ENCODE measurements around the gene OBP2B.
"Not testable (repeated sequence)": the region's sequence is repeated elsewhere in the genome, so short reads cannot be mapped to it uniquely, and the experiment has no call there.

Gene OBP2B

GRCh38 chr9:133180953-133181352 is 28.1 kb downstream of the OBP2B start:
- Histone ChIP-seq H3K27me3 (ENCODE audit: control insufficient read depth, insufficient read depth, low read length) (peaks cover 11% of the 10 kb centered on the region), H3K9me3 (ENCODE audit: control insufficient read depth, insufficient read depth, low read depth, low read length) (no peaks in the 10 kb centered on the region), H3K27ac (ENCODE audit: low read depth, low read length) (no peak overlapping the region), H3K4me1 (ENCODE audit: control insufficient read depth, insufficient read depth, low read length) (no peaks in the 10 kb centered on the region), H3K4me3 (ENCODE audit: low read depth, low read length) (no peak overlapping the region), H3K9ac (ENCODE audit: low read length) (no peak overlapping the region), H3K36me3 (ENCODE audit: control insufficient read depth, insufficient read depth, low read length) (no peaks in the 10 kb centered on the region)

- Histone ChIP-seq H3K27me3 (ENCODE audit: control insufficient read depth, insufficient read depth, low read length) (peaks cover 12% of the 10 kb centered on the region), H3K9ac (ENCODE audit: low read length) (no peak overlapping the region), H3K4me1 (ENCODE audit: control insufficient read depth, insufficient read depth, low read length) (peaks cover 10% of the 10 kb centered on the region; the same call in 1 of the 2 replicates)
These were observed 36.0 kb downstream of the OBP2B start for GRCh38 chr9:133173056-133173455.

GRCh38 chr9:133171161-133171961 is 37.7 kb downstream of the OBP2B start:
- Histone ChIP-seq H3K4me3 (ENCODE audit: low read depth, low read length) (no peak overlapping the region), H3K4me1 (ENCODE audit: control insufficient read depth, insufficient read depth, low read length) (peaks cover 12% of the 10 kb centered on the region; the same call in 1 of the 2 replicates), H3K27ac (ENCODE audit: low read depth, low read length) (no peak overlapping the region), H3K9me3 (ENCODE audit: control insufficient read depth, insufficient read depth, low read depth, low read length) (no peaks in the 10 kb centered on the region), H3K9ac (ENCODE audit: low read length) (no peak overlapping the region), H3K36me3 (ENCODE audit: control insufficient read depth, insufficient read depth, low read length) (no peaks in the 10 kb centered on the region), H3K27me3 (ENCODE audit: control insufficient read depth, insufficient read depth, low read length) (peaks cover 8% of the 10 kb centered on the region)

More at GRCh38 chr9:133173056-133173455, 36.0 kb downstream of the OBP2B start:
- H3K4me3 ChIP-seq (ENCODE audit: low read depth, low read length), result no peak overlapping the region
- H3K36me3 ChIP-seq (ENCODE audit: control insufficient read depth, insufficient read depth, low read length), result no peaks in the 10 kb centered on the region
- H3K27ac ChIP-seq (ENCODE audit: low read depth, low read length), result no peak overlapping the region
- H3K9me3 ChIP-seq (ENCODE audit: control insufficient read depth, insufficient read depth, low read depth, low read length), result no peaks in the 10 kb centered on the region

GRCh38 chr9:133170716-133171115 is 38.3 kb downstream of the OBP2B start:
- Histone ChIP-seq H3K27ac (ENCODE audit: low read depth, low read length) (no peak overlapping the region), H3K9me3 (ENCODE audit: control insufficient read depth, insufficient read depth, low read depth, low read length) (no peaks in the 10 kb centered on the region), H3K4me3 (ENCODE audit: low read depth, low read length) (no peak overlapping the region), H3K36me3 (ENCODE audit: control insufficient read depth, insufficient read depth, low read length) (no peaks in the 10 kb centered on the region), H3K4me1 (ENCODE audit: control insufficient read depth, insufficient read depth, low read length) (peaks cover 12% of the 10 kb centered on the region; the same call in 1 of the 2 replicates), H3K9ac (ENCODE audit: low read length) (no peak overlapping the region), H3K27me3 (ENCODE audit: control insufficient read depth, insufficient read depth, low read length) (peaks cover 6% of the 10 kb centered on the region; the same call in 1 of the 2 replicates)

- not testable (repeated sequence) for H3K9ac ChIP-seq (ENCODE audit: low read length); H3K4me3 ChIP-seq (ENCODE audit: low read depth, low read length); H3K9me3 ChIP-seq (ENCODE audit: control insufficient read depth, insufficient read depth, low read depth, low read length); H3K27ac ChIP-seq (ENCODE audit: low read depth, low read length); H3K27me3 ChIP-seq (ENCODE audit: control insufficient read depth, insufficient read depth, low read length); H3K36me3 ChIP-seq (ENCODE audit: control insufficient read depth, insufficient read depth, low read length)
- peaks cover 12% of the 10 kb centered on the region; the same call in 1 of the 2 replicates for H3K4me1 ChIP-seq (ENCODE audit: control insufficient read depth, insufficient read depth, low read length)
These were observed 39.4 kb downstream of the OBP2B start for GRCh38 chr9:133169687-133170086.

- H3K27me3 ChIP-seq (ENCODE audit: control insufficient read depth, insufficient read depth, low read length), result peaks cover 14% of the 10 kb centered on the region
- H3K9me3 ChIP-seq (ENCODE audit: control insufficient read depth, insufficient read depth, low read depth, low read length), result no peaks in the 10 kb centered on the region
- peak overlapping the region; percentile 13 for H3K9ac ChIP-seq (ENCODE audit: low read length)
- H3K4me3 ChIP-seq (ENCODE audit: low read depth, low read length), result no peak overlapping the region
- H3K4me1 ChIP-seq (ENCODE audit: control insufficient read depth, insufficient read depth, low read length), result peaks cover 15% of the 10 kb centered on the region; the same call in 1 of the 2 replicates
- no peak overlapping the region for H3K27ac ChIP-seq (ENCODE audit: low read depth, low read length)
- H3K36me3 ChIP-seq (ENCODE audit: control insufficient read depth, insufficient read depth, low read length), result no peaks in the 10 kb centered on the region
These were observed 39.9 kb downstream of the OBP2B start for GRCh38 chr9:133169102-133169501.

GRCh38 chr9:133168432-133168831 is 40.6 kb downstream of the OBP2B start:
- Histone ChIP-seq H3K9me3 (ENCODE audit: control insufficient read depth, insufficient read depth, low read depth, low read length) (no peaks in the 10 kb centered on the region), H3K4me1 (ENCODE audit: control insufficient read depth, insufficient read depth, low read length) (peaks cover 17% of the 10 kb centered on the region; the same call in 1 of the 2 replicates), H3K4me3 (ENCODE audit: low read depth, low read length) (no peak overlapping the region), H3K36me3 (ENCODE audit: control insufficient read depth, insufficient read depth, low read length) (no peaks in the 10 kb centered on the region), H3K27me3 (ENCODE audit: control insufficient read depth, insufficient read depth, low read length) (peaks cover 13% of the 10 kb centered on the region), H3K27ac (ENCODE audit: low read depth, low read length) (no peak overlapping the region), H3K9ac (ENCODE audit: low read length) (no peak overlapping the region)

GRCh38 chr9:133167769-133168168 is 41.3 kb downstream of the OBP2B start:
- Histone ChIP-seq H3K36me3 (ENCODE audit: control insufficient read depth, insufficient read depth, low read length) (no peaks in the 10 kb centered on the region), H3K27me3 (ENCODE audit: control insufficient read depth, insufficient read depth, low read length) (peaks cover 19% of the 10 kb centered on the region), H3K4me3 (ENCODE audit: low read depth, low read length) (no peak overlapping the region), H3K27ac (ENCODE audit: low read depth, low read length) (no peak overlapping the region), H3K9me3 (ENCODE audit: control insufficient read depth, insufficient read depth, low read depth, low read length) (no peaks in the 10 kb centered on the region), H3K4me1 (ENCODE audit: control insufficient read depth, insufficient read depth, low read length) (peaks cover 21% of the 10 kb centered on the region; the same call in 1 of the 2 replicates), H3K9ac (ENCODE audit: low read length) (no peak overlapping the region)

GRCh38 chr9:133167096-133167730 is 41.8 kb downstream of the OBP2B start:
- Histone ChIP-seq H3K36me3 (ENCODE audit: control insufficient read depth, insufficient read depth, low read length) (no peaks in the 10 kb centered on the region), H3K4me1 (ENCODE audit: control insufficient read depth, insufficient read depth, low read length) (peaks cover 21% of the 10 kb centered on the region; the same call in 1 of the 2 replicates), H3K27ac (ENCODE audit: low read depth, low read length) (no peak overlapping the region), H3K4me3 (ENCODE audit: low read depth, low read length) (no peak overlapping the region), H3K27me3 (ENCODE audit: control insufficient read depth, insufficient read depth, low read length) (peaks cover 25% of the 10 kb centered on the region), H3K9me3 (ENCODE audit: control insufficient read depth, insufficient read depth, low read depth, low read length) (no peaks in the 10 kb centered on the region), H3K9ac (ENCODE audit: low read length) (no peak overlapping the region)

- Histone ChIP-seq H3K4me1 (ENCODE audit: control insufficient read depth, insufficient read depth, low read length) (peaks cover 21% of the 10 kb centered on the region; the same call in 1 of the 2 replicates), H3K9me3 (ENCODE audit: control insufficient read depth, insufficient read depth, low read depth, low read length) (no peaks in the 10 kb centered on the region)
These were observed 42.7 kb downstream of the OBP2B start for GRCh38 chr9:133166392-133166791.

GRCh38 chr9:133165452-133165730 is 43.7 kb downstream of the OBP2B start:
- no peaks in the 10 kb centered on the region for H3K9me3 ChIP-seq (ENCODE audit: control insufficient read depth, insufficient read depth, low read depth, low read length)
- peaks cover 31% of the 10 kb centered on the region for H3K27me3 ChIP-seq (ENCODE audit: control insufficient read depth, insufficient read depth, low read length)
- no peaks in the 10 kb centered on the region for H3K36me3 ChIP-seq (ENCODE audit: control insufficient read depth, insufficient read depth, low read length)
- no peak overlapping the region for H3K27ac ChIP-seq (ENCODE audit: low read depth, low read length)
- peaks cover 21% of the 10 kb centered on the region; the same call in 1 of the 2 replicates for H3K4me1 ChIP-seq (ENCODE audit: control insufficient read depth, insufficient read depth, low read length)
- no peak overlapping the region for H3K9ac ChIP-seq (ENCODE audit: low read length)
- no peak overlapping the region for H3K4me3 ChIP-seq (ENCODE audit: low read depth, low read length)

More at GRCh38 chr9:133166392-133166791, 42.7 kb downstream of the OBP2B start:
- peaks cover 30% of the 10 kb centered on the region for H3K27me3 ChIP-seq (ENCODE audit: control insufficient read depth, insufficient read depth, low read length)
- H3K4me3 ChIP-seq (ENCODE audit: low read depth, low read length), result no peak overlapping the region
- no peak overlapping the region for H3K9ac ChIP-seq (ENCODE audit: low read length)
- H3K36me3 ChIP-seq (ENCODE audit: control insufficient read depth, insufficient read depth, low read length), result no peaks in the 10 kb centered on the region
- H3K27ac ChIP-seq (ENCODE audit: low read depth, low read length), result no peak overlapping the region
